Upper lobe of left lung (tissue), 6 donors: ENCODE data around the gene ADGRV1. TPM values are rescaled to one million over a fixed set of nuclear protein-coding genes. Genes with fewer than 3 reads are reported as not detected.

Experiments used
- ATAC-seq, 2 donors: fragments of 200-7000 bp; cut with Tn5 transposase; one replicate each; pipeline ENCODE4 v1.9.1; 2022; ENCODE audit warnings: mild to moderate bottlenecking in 2 of 2, moderate library complexity in 2 of 2; ENCODE audit not compliant: low FRiP score in 2 of 2
- DNase-seq, 2 donors: peaks; one replicate each; pipeline ENCODE4 v3.0.0-alpha.2; 2019 to 2020
- H3K27ac ChIP-seq, 4 donors: fragments of 200-600 bp; sonication (generic); one replicate each; pipeline ENCODE4 v1.5.1; 2016 to 2019
- H3K27me3 ChIP-seq, 4 donors: fragments of 200-600 bp; sonication (generic); one replicate each; pipeline ENCODE4 v1.5.1; 2017 to 2019
- H3K36me3 ChIP-seq, 4 donors: fragments of 200-600 bp; sonication (generic); one replicate each; pipeline ENCODE4 v1.5.1; 2016 to 2019
- H3K4me1 ChIP-seq, 4 donors: fragments of 200-600 bp; sonication (generic); one replicate each; pipeline ENCODE4 v1.5.1; 2018 to 2019
- H3K4me3 ChIP-seq, 4 donors: fragments of 200-600 bp; sonication (generic); one replicate each; pipeline ENCODE4 v1.5.1; 2017 to 2019; ENCODE audit warnings: mild to moderate bottlenecking in 2 of 4, moderate library complexity in 1 of 4
- H3K9me3 ChIP-seq, 4 donors: fragments of 200-600 bp; sonication (generic); one replicate each; pipeline ENCODE4 v1.5.1; 2018 to 2019
- CTCF ChIP-seq, 6 experiments: fragments of 450-650 bp in 4 of 6; fragments of 200-600 bp in 2 of 6; sonication (generic) in 2 of 6; IDR thresholded peaks; one replicate each; pipeline ENCODE4 v1.5.1; 2016 to 2019; ENCODE audit warnings: antibody characterized with exemption in 6 of 6
- EP300 ChIP-seq, 4 donors: sonication (generic); formaldehyde crosslinking; IDR thresholded peaks; one replicate each; pipeline ENCODE4 v1.5.1; 2017; ENCODE audit warnings: antibody characterized with exemption in 4 of 4, control low read depth in 2 of 4
- POLR2A ChIP-seq, 4 donors: fragments of 450-650 bp; IDR thresholded peaks; one replicate each; pipeline ENCODE4 v1.5.1; 2016 to 2017; ENCODE audit warnings: antibody characterized with exemption in 4 of 4, mild to moderate bottlenecking in 2 of 4
- POLR2AphosphoS5 ChIP-seq, 2 donors: sonication (generic); formaldehyde crosslinking; IDR thresholded peaks; one replicate each; pipeline ENCODE4 v1.5.1; 2017; ENCODE audit warnings: antibody characterized with exemption in 2 of 2
- WGBS, 2 donors: methylation state at CpG; one replicate each; pipeline ENCODE4 v1.1.5; 2017 to 2018; 5-methylcytosine and 5-hydroxymethylcytosine counted together
- total RNA-seq, 6 donors: library from RNA; depleted of rRNA in 4 of 6; stranded (reverse); fragments of >200 nt in 4 of 6; gene quantifications; one replicate each; pipeline versions ENCODE4 v1.1.0 to v1.2.1, GENCODE V29; 2016 to 2021
- donor health status: DM: no; HTN: no; CAD: no; lungs with moderate emphysema.
- donor health status: DM: no; HTN: yes; CAD: no; lungs with severe emphysema.

Gene ADGRV1
- total RNA-seq, 6 donors from 2014 or later = 22.3 to 129 (median 60.4) TPM

- ATAC-seq = no peak
- no peak for TF ChIP-seq POLR2AphosphoS5 (IDR thresholded peaks at IDR 0.05)
- TF ChIP-seq EP300 (IDR thresholded peaks at IDR 0.05) = no peak
- no peak for TF ChIP-seq CTCF (IDR thresholded peaks at IDR 0.05)
- no peak for TF ChIP-seq POLR2A (IDR thresholded peaks at IDR 0.05)
- WGBS, 2 donors = 90 to 98% methylated on average over 7 of the region's 7 CpGs
Measured at GRCh38 chr5:90519081-90519480, 39.5 kb upstream of the ADGRV1 start.

GRCh38 chr5:90528601-90529193 is 29.9 kb upstream of the ADGRV1 start:
- peak overlapping the region; percentile 78 to 92 (median 87) for H3K4me3 ChIP-seq
- DNase-seq (no peak), ATAC-seq (peak in 1 of 2 donors; percentile 12)
- H3K27me3 ChIP-seq = no peaks in the 10 kb centered on the region
- no peaks in the 10 kb centered on the region for H3K9me3 ChIP-seq
- TF ChIP-seq POLR2AphosphoS5 (IDR thresholded peaks at IDR 0.05) (no peak), CTCF (IDR thresholded peaks at IDR 0.05) (no peak), EP300 (IDR thresholded peaks at IDR 0.05) (no peak), POLR2A (IDR thresholded peaks at IDR 0.05) (no peak)
- peaks cover 15 to 31% (median 22%) of the 10 kb centered on the region in 4 donors for H3K4me1 ChIP-seq
- H3K36me3 ChIP-seq = peaks cover 0 to 20% (median 4%) of the 10 kb centered on the region in 4 donors
- H3K27ac ChIP-seq = peak overlapping the region; percentile 89 to 98 (median 96)
- WGBS, 2 donors = 6 to 7% methylated on average over 18 of the region's 18 CpGs

More at GRCh38 chr5:90519081-90519480, 39.5 kb upstream of the ADGRV1 start:
- H3K9me3 ChIP-seq = no peaks in the 10 kb centered on the region
- DNase-seq = no peak
- peaks cover 11 to 59% (median 20%) of the 10 kb centered on the region in 4 donors for H3K36me3 ChIP-seq
- no peaks in the 10 kb centered on the region for H3K4me1 ChIP-seq
- no peak overlapping the region for H3K4me3 ChIP-seq
- H3K27me3 ChIP-seq = no peaks in the 10 kb centered on the region
- H3K27ac ChIP-seq = no peak overlapping the region

- Histone ChIP-seq H3K27me3 (no peaks in the 10 kb centered on the region), H3K4me3 (peak within 1 kb of the TSS; percentile 78 to 92 (median 87)), H3K27ac (peak within 1 kb of the TSS; percentile 89 to 98 (median 96)), H3K9me3 (no peaks in the 10 kb centered on the region), H3K4me1 (peaks cover 15 to 31% (median 22%) of the 10 kb centered on the region in 4 donors), H3K36me3 (peaks cover 0 to 14% (median 2%) of the 10 kb centered on the region in 4 donors)
- peak; percentile 100 for ATAC-seq
- WGBS, 2 donors = 0 to 1% methylated on average over 23 to 52 of the region's 64 CpGs
- TF ChIP-seq POLR2AphosphoS5 (IDR thresholded peaks at IDR 0.05) (peak; percentile 97 to 100), EP300 (IDR thresholded peaks at IDR 0.05) (peak in 1 of 4 donors; percentile 90), POLR2A (IDR thresholded peaks at IDR 0.05) (peak in 3 of 4 donors; percentile 87 to 97 (median 90)), CTCF (IDR thresholded peaks at IDR 0.05) (peak in 2 of 6 experiments; percentile 14 to 22)
- peak; percentile 98 for DNase-seq
Measured at GRCh38 chr5:90529194-90529938, 29.2 kb upstream of the ADGRV1 start, which contains the start of gene LYSMD3. Gene LYSMD3, minus strand, starts transcription at chr5:90529584. Its CDS starts 4,295 bp downstream, at chr5:90525289.

- peak overlapping the region; percentile 89 to 98 (median 96) for H3K27ac ChIP-seq
Measured at GRCh38 chr5:90529939-90530677, 28.5 kb upstream of the ADGRV1 start.

More at GRCh38 chr5:90529939-90530677, 28.5 kb upstream of the ADGRV1 start:
- 7% methylated on average over 13 of the region's 13 CpGs for WGBS, 2 donors
- TF ChIP-seq CTCF (IDR thresholded peaks at IDR 0.05) (peak; percentile 30 to 63 (median 60)), POLR2AphosphoS5 (IDR thresholded peaks at IDR 0.05) (no peak), POLR2A (IDR thresholded peaks at IDR 0.05) (no peak), EP300 (IDR thresholded peaks at IDR 0.05) (no peak)
- Histone ChIP-seq H3K36me3 (peaks cover 0 to 6% (median 0%) of the 10 kb centered on the region in 4 donors), H3K4me3 (peak overlapping the region; percentile 52 to 90 (median 81)), H3K9me3 (no peaks in the 10 kb centered on the region), H3K27me3 (no peaks in the 10 kb centered on the region), H3K4me1 (peaks cover 15 to 31% (median 22%) of the 10 kb centered on the region in 4 donors)
- peak; percentile 87 to 91 for ATAC-seq
- DNase-seq = peak in 1 of 2 donors; percentile 75
